GM19463 (cell line): ENCODE data around the gene TNFRSF1B.

Experiments
- ATAC-seq: cut with Tn5 transposase; IDR thresholded peaks from one replicate; pipeline ENCODE4 v1.9.1; 2021; ENCODE audit warnings: mild to moderate bottlenecking, moderate library complexity; ENCODE audit not compliant: unreplicated experiment

Gene TNFRSF1B

DNA sequence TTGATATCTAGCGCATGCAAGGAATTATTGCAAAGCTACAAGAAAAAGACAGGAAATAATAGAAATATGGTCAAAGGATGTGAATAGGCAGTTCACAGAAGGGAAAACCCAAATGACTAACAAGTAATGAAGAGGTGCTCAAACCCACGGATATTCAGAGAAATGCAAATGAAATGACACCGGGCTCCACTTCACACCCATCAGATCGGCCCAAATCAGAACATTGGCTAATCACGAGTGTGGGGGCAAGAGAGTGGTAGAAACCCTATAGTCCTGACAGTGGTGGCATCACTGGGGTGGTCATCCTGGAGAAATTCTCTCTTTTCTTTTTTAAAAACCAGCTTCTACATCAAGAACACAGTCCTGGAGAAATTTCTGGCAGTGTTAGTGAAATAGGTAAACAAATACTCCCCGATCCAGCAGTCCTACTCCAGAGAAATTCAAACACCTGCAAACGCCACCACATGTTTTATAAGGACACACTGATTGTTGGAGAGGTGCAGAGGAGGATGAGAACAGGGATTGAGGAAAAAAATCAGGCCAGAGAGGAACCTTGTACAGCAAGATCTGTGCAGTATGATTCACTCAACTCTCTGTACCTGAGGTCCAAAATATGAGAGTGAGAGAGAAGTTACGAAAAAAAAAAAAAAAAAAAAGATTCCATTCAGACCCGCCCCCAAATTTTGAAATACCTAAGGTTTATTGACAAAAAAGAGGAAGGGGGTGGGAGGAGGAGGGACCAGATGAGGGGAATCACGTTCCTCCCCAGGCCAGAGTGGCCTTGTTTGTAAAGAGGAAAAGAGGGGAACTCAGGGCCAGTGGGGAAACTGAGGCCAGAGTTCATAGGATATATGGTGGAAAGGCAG, 9.2 kb upstream of the TNFRSF1B start:
- no peak for ATAC-seq

DNA sequence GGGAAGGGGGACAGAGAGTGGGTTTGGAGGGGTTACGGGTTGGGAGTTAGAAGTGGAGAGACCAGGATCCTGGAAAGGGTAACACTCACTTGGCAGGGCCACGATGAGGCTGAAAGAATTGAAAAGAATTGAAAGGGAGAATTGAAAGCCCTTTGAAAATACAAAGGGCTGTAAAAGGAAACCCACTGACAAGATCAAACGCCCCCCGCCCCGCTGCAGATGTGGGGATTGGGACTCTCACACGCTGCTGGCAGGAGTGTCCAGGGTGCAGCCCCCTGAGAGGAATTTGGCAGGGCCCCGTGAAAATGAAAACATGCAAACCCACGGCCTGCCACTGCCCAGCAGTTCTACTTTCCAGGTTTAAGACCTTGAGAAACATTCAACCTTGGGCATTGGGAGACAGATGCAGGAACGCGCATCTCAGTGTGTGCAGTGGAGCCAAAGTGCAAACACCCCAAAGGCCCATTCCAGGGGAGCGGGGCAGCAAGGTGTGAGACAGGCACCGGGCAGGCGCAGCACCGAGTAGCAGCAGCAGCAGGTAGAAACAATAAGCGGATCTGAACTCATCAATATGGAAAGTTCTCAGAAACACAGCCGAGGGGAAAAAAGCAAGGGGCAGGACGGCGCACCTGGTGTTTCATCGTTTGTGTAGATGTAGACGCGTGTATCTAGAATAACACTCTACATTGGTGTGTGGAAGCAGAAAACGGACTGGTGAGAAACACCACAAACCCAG, 8.3 kb upstream of the TNFRSF1B start:
- ATAC-seq: no peak

DNA sequence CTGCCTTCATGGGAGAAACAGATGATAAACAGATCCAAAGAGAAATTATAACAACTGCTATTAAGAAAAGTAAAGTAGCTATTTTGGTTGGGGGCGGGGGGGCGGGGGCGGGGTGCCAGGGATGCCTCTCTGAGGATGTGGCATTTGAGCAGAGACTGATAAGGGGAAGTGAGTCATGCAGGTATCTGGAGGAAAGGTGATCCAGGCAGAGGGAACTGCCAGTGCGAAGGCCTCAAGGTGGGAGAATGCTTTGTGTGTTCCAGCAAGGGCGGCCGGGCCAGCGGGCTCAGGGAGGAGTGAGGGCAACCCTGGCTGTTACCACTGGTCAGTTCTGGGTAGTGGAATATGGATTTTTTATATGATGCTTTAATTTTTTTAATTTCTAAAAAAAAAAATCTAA, 7.0 kb upstream of the TNFRSF1B start:
- no peak for ATAC-seq

DNA sequence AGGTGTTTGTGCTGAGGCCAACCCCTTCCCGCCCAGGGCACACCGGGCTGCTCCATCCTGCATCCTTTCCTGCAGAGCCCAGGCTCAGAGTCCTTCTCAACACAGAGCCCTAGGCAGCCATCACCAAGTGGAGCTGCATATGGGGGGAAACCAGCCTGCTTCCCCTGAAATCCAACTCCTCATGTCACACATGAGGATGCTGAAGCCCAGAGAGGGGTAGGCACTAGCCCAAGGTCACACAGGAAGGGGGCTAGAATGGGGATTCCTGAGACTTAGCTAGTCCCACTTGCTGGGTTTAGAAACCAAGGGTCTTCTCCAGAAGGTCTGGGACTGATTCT, 5.5 kb upstream of the TNFRSF1B start:
- no peak for ATAC-seq

DNA sequence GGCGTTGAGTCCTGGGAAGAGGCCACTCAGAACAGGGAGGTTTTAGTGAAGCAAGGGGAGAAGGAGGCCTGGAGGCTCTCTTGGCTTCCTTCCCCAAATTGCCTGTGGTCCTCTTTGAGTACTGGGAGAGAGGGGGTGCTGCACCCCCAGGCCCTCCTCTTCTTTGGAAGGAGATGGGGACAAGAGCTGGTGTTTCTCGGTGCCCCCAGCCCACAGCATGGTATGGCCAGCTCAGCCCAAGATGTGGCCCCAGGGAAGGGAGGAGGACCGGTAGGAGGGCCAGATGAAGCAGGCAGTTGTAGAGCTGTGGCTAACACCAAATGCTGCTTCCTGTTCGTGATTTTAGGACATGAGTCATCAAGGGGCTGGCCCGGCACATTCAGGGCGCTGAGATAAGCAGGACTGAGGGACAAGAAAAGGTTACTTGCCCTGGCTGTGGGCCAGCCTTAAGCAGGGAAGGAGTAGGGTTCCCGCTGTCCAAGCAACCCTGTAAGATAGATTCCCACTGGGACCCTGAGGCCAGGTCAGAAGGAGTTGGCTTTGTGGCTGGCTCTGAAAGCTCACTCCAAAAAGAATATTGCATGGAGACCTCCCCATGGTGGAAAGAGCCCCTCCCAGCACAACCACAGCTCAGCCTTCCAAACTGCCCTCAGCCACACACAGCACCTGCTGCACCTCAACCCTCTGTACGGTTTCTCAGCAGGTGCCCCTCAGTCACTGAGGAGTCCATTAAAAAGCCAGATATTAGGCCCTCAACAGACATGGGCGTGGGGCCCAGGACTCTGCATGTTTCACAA, 4.9 kb upstream of the TNFRSF1B start:
- peak; percentile 75 for ATAC-seq

GRCh38 chr1:12162459-12163137, 4.2 kb upstream of the TNFRSF1B start:
- ATAC-seq: no peak

GRCh38 chr1:12163210-12163609, 3.6 kb upstream of the TNFRSF1B start:
- ATAC-seq: no peak

DNA sequence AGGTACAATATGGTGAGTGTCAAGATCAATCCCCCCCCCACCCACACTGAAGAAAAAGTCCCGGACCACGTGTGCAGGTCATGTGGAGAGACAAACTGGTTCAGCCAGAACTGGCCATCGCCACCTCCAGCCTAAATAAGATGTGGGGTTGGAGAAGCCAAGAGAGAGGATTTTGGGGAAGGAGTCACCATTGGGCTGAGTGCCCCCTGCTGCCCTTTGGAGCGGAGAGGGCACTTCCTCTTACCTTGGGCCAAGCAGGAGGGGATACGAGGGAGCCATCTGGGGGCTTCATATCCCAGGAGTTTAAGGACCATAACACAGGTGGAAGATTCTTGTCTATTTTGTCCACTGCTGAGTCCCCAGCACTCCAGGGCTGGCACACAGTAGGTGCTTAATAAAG, 2.6 kb upstream of the TNFRSF1B start:
- no peak for ATAC-seq

DNA sequence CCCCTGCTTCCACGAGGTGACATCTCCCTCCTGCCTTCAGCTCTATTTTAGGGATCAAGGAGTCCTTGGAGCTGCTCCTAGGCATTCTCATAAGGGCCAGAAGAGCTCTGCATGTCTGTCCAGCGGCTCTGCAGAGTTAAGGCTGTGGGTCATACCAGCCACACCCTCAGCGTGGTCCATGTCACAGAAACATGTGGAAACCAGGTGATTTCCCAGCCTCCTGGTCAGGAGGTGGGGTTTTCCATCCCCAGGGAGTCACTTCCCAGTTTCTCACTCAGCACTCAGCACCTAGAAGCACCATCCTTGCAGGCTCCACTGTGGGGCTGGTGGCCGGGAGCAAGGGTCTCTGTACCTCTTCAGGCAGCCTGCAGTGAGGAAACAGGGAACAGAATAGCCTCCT, 1.4 kb upstream of the TNFRSF1B start:
- ATAC-seq: no peak

DNA sequence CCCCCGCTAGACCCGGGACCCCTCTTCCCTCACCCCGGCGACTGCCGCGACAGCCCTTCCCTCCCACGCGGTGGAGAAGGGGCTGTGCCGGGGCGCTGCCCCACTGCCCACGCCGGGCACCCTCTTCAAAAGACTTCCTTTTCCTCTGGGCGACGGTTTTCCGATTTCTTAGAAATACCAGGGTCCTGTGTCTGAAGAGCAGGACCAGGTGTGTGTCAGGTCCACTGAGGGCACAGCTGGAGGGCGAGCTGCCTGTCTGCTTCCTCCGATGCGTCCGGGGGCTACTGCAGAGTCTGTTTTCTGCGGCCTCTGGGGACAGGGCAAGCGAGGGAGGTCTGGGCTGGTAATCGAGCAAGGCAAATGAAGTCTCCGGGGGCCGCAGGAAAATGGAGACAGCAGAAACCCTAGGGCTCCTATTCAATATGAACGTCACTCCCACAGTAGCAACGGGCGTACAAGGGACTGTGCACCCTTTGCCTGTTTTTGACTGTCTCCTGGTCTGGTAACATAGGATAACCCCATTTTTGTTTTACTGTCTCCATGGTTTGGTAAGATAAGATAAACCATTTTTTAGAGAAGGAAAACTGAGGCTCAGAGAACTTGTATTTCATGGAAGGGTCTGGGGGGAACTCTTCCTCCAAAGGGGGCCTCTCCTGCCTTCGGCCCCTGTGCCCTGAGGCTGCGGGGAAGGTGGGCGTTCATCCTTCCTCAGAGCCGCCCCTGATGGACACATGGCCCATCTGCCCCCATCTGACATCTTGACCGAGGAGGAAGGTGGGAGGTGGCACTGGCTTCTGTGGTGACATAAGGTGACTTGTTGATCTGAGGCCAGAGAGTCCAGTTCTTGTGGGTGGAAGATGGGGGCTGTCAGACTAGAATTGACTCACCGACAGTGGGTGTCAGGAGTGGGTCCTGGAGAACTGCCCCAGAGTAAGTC, 970 bp downstream of the TNFRSF1B start:
- ATAC-seq: peak; percentile 24

DNA sequence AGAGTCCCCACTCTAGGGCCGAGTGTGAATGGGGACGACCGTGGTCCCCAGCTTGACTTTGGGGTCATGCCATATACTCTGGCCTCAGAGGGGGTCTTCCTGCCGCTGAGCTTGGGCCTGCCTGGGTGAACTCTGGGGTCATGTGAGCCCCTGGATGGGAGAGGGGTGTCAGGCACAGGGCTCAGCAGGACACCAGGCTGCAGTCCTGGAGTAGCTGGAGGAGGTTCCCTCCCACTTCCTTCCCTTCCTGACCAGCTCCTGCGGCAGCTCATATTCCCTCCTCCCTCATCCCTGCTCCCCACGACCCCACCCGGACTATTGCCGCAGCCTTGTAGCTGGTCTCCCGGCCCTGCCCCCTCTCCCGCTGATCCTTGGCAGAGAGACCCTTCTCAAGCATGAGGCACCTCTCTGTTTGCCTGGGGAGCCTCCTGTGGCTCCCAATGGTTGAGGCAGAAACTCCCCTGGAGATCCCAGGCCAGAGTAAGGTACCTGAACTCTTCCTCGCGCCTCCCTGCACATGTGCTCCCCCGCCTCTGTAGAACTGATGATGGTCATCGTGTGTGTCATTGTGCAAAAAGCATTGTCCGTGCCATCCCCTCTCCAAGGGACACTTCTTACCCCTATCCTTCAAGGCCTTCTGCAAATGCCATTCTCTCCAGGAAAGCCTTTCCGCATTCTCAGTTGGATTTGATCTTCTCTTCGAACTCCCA, 1.8 kb downstream of the TNFRSF1B start:
- no peak for ATAC-seq

DNA sequence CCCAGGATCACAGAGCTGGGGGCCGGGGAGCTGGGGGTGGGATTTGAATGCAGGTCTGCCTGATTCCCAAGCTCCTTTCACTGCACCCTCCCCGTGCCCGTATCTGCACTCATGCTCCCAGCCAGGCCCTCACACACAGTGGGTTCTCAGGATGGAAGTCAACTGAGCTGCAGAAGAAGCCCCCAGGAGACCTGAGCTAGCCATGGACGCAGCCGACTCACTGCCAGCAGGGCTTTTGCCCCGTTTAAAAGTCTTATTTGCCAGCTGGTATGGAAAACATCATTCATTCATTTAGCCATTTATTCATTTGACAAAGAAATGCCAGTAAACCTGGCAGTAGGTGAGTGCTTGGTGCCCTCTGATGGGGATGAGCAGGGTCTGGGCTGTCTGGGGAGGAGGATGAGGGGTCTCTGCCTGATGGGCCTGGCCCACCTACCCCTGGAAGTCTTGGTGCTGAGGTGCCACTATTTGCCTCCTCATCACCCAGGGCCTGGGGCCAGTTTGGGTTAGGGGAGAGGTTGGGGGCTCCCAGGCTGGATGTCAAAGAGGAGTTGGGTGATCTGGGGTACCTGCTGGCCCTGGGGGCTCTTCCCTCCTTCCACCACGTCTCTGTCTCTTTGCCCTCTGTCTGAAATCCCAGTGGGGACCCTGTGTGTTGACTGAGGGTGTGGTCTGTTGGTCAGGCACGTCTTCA, 2.8 kb downstream of the TNFRSF1B start:
- ATAC-seq: no peak

DNA sequence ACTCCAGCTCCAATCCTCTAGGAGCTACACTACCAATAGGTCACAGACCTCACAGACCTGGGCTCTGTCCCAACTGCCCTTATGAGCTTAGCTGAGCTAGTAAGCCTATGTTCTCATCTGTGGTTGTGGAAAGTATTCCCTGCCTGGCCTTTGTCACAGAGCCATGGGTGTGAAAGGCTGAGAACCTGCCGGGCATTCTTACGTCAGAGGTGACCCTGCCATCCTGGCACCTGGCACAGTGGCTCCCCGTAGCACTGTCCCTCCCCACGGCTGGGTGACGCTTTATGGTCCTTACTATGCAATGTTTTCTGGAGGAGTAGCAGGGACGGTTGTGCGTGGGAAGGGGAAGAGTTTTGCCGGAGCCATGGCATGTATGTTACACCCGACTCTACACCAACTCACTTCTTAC, 3.5 kb downstream of the TNFRSF1B start:
- ATAC-seq: no peak

DNA sequence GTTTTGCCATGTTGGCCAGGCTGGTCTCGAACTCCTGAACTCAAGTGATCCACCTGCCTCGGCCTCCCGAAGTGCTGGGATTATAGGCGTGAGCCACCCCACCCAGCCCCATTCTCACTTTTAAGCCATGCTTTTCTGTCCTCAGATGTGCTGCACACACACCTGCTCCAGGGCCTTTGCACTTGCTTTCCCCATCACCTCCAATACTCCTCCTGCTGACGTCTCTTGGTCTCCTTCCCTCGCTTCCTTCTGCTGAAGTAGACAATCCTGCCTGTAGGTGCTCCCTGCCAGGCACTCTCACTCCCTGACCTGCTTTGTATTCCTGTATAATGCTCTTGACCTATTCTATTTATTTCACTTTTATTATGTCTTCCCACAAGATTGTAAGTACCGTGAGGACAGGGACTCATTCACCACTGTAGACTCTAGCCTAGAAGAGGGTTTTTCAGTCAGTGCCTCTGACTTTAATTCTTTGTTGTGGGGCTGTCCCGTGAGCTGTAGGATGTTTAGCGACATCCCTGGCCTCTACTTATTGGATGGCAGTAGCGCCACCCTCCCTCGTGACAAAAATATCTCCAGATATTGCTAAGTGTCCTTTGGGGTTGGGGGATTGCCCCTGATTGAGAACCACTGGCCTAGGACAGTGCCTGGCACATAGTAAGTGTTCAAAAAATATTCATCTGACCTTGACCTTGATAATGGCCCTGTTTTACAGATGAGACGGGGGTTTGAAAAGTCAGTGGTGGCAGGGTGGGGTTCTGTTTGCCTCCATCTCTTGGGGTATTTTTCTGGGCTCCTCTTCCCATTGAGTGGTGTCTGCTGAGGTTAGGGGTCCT, 4.6 kb downstream of the TNFRSF1B start:
- no peak for ATAC-seq

GRCh38 chr1:12172042-12172851, 5.5 kb downstream of the TNFRSF1B start:
- ATAC-seq: no peak

- no peak for ATAC-seq
Measured at GRCh38 chr1:12173041-12173509, 6.3 kb downstream of the TNFRSF1B start.

DNA sequence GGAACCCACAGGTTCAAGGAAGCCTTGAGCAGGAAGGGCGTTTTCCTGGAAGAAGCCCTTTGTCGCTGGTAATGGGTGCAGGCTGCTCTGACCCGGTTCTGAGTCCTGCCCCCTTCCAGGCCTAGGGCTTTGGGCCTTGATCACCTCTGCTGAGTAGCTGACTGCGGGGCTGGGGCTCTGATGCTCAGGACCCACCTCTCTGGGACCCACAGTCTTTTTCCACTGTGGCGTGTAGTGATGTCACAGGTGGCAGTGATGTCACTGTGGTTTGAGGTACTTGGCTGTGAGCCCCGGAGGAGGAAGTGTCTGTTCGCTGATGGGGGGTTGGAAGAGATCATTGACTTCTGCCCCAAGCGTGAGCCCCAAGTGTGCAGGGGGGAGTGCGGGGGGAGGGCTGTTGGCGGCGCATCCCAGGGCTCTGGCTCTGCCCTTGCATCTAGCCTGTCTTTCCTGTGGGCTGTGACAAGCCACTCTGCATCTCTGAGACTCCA, 6.9 kb downstream of the TNFRSF1B start:
- ATAC-seq: no peak
